IMR-90 (cell line): ENCODE results near the gene NDC80. TPM values are rescaled to one million over a fixed set of nuclear protein-coding genes. Genes with fewer than 3 reads are reported as not detected.

Experiments used
- ATAC-seq: fragments of 200-7000 bp; cut with Tn5 transposase; 2 replicates; pipeline ENCODE4 v1.9.1; 2020; ENCODE audit warnings: low read depth, mild to moderate bottlenecking, moderate library complexity
- BruUV-seq: library from RNA; stranded (reverse); fragments of 400-500 nt; replicated peaks from 2 replicates; lab custom pipeline; 2021; lab: Mats Ljungman, UMichigan
- CTCF ChIA-PET: fragments of 300-600 bp; formaldehyde crosslinking; extraction: SDS; loops from one replicate; lab custom pipeline; 2021; ENCODE audit warnings: antibody characterized with exemption; lab: Yijun Ruan, JAX
- POLR2A ChIA-PET: fragments of 300-600 bp; sonication (Branson Sonifier 250); formaldehyde crosslinking; loops from one replicate; lab custom pipeline; 2022; ENCODE audit warnings: antibody characterized with exemption; ENCODE audit not compliant: unreplicated experiment; lab: Charles Lee
- DNase-seq: peaks from one replicate; pipeline ENCODE4 v3.0.0; 2013
- H2AFZ ChIP-seq: replicated peaks from 2 replicates; pipeline ENCODE3; 2013; ENCODE audit warnings: low read length, mild to moderate bottlenecking; ENCODE audit not compliant: poor library complexity
- H2AK5ac ChIP-seq: 2 replicates; pipeline ENCODE4 v1.6.1; 2013; ENCODE audit warnings: low read depth, low read length, inconsistent platforms
- H2AK9ac ChIP-seq: replicated peaks from 2 replicates; pipeline ENCODE3; 2013; ENCODE audit warnings: mild to moderate bottlenecking, low read depth, low read length, moderate library complexity; ENCODE audit not compliant: poor library complexity
- H2BK120ac ChIP-seq: 2 replicates; pipeline ENCODE4 v1.6.1; 2013; ENCODE audit warnings: low read depth, low read length, inconsistent platforms
- H2BK15ac ChIP-seq: 3 replicates; pipeline ENCODE4 v1.6.1; 2013; ENCODE audit warnings: low read depth, low read length, inconsistent platforms
- H2BK20ac ChIP-seq: 2 replicates; pipeline ENCODE4 v1.6.1; 2013; ENCODE audit warnings: low read depth, mild to moderate bottlenecking, inconsistent platforms, low read length, moderate library complexity
- H2BK5ac ChIP-seq: 2 replicates; pipeline ENCODE4 v1.6.1; 2013; ENCODE audit warnings: mild to moderate bottlenecking, low read depth, low read length, inconsistent platforms; ENCODE audit not compliant: poor library complexity, severe bottlenecking
- H3K14ac ChIP-seq: replicated peaks from 2 replicates; pipeline ENCODE4 v1.6.1; 2013; ENCODE audit warnings: low read depth, low read length, inconsistent platforms
- H3K18ac ChIP-seq: 2 replicates; pipeline ENCODE4 v1.6.1; 2013; ENCODE audit warnings: low read depth, low read length, control low read depth
- H3K23ac ChIP-seq: 2 replicates; pipeline ENCODE4 v1.6.1; 2013; ENCODE audit warnings: low read depth, low read length, inconsistent platforms
- H3K27ac ChIP-seq: 2 replicates; pipeline ENCODE4 v1.5.1; 2013; ENCODE audit warnings: mild to moderate bottlenecking, control low read depth, low read length; ENCODE audit not compliant: insufficient read depth
- H3K27me3 ChIP-seq: 2 replicates; pipeline ENCODE4 v1.6.1; 2013; ENCODE audit warnings: low read length; ENCODE audit not compliant: control insufficient read depth, insufficient read depth
- H3K36me3 ChIP-seq: 2 replicates; pipeline ENCODE4 v1.6.1; 2013; ENCODE audit warnings: low read length, mixed read lengths; ENCODE audit not compliant: control insufficient read depth, insufficient read depth
- H3K4ac ChIP-seq: 2 replicates; pipeline ENCODE4 v1.6.1; 2013; ENCODE audit warnings: low read depth, low read length, inconsistent platforms
- H3K4me1 ChIP-seq: 2 replicates; pipeline ENCODE4 v1.6.1; 2013; ENCODE audit warnings: low read length, mixed read lengths; ENCODE audit not compliant: control insufficient read depth, insufficient read depth
- H3K4me2 ChIP-seq: 2 replicates; pipeline ENCODE4 v1.6.1; 2013; ENCODE audit warnings: low read depth, mild to moderate bottlenecking, control low read depth, low read length, moderate library complexity
- H3K4me3 ChIP-seq: 2 replicates; pipeline ENCODE4 v1.5.1; 2013; ENCODE audit warnings: low read depth, mild to moderate bottlenecking, control low read depth, low read length, moderate library complexity; ENCODE audit not compliant: insufficient read depth
- H3K56ac ChIP-seq: 2 replicates; pipeline ENCODE4 v1.6.1; 2013; ENCODE audit warnings: low read length, inconsistent platforms; ENCODE audit not compliant: insufficient read depth; ENCODE audit errors: extremely low read depth
- H3K79me1 ChIP-seq, 2 experiments: 2 replicates each; pipeline ENCODE4 v1.6.1; 2013; ENCODE audit warnings: low read length in 2 of 2, inconsistent platforms in 1 of 2, low read depth in 1 of 2
- H3K9ac ChIP-seq: 2 replicates; pipeline ENCODE4 v1.6.1; 2013; ENCODE audit warnings: low read depth, low read length, control low read depth
- H3K9me1 ChIP-seq: 2 replicates; pipeline ENCODE4 v1.6.1; 2013; ENCODE audit warnings: low read length, inconsistent platforms; ENCODE audit not compliant: insufficient read depth
- H3K9me3 ChIP-seq: 2 replicates; pipeline ENCODE4 v1.6.1; 2013; ENCODE audit warnings: low read length; ENCODE audit not compliant: control insufficient read depth, insufficient read depth
- H4K20me1 ChIP-seq: 2 replicates; pipeline ENCODE4 v1.6.1; 2013; ENCODE audit warnings: low read length, inconsistent platforms; ENCODE audit not compliant: insufficient read depth
- H4K5ac ChIP-seq: 2 replicates; pipeline ENCODE4 v1.6.1; 2013; ENCODE audit warnings: mild to moderate bottlenecking, low read depth, low read length, control low read depth
- H4K8ac ChIP-seq, 2 experiments: 2 replicates each; pipeline ENCODE4 v1.6.1; 2013; ENCODE audit warnings: low read depth in 2 of 2, low read length in 2 of 2, control low read depth in 1 of 2, inconsistent platforms in 1 of 2
- H4K91ac ChIP-seq: 2 replicates; pipeline ENCODE4 v1.6.1; 2013; ENCODE audit warnings: low read depth, low read length, inconsistent platforms; ENCODE audit not compliant: insufficient read depth
- BHLHE40 ChIP-seq: fragments of 150-350 bp; IDR thresholded peaks from 2 replicates; pipeline ENCODE4 v1.6.1; 2016; ENCODE audit warnings: mild to moderate bottlenecking, low read depth, low read length
- CEBPB ChIP-seq: IDR thresholded peaks from 2 replicates; pipeline ENCODE4 v1.6.1; 2012; ENCODE audit warnings: low read depth, low read length, improper control_type of control experiment
- CHD1 ChIP-seq: IDR thresholded peaks from 2 replicates; pipeline ENCODE4 v1.6.1; 2012; ENCODE audit warnings: low read depth, low read length, improper control_type of control experiment
- FOS ChIP-seq: fragments of 150-350 bp; IDR thresholded peaks from 2 replicates; pipeline ENCODE4 v1.6.1; 2016; ENCODE audit warnings: low read depth, low read length
- MAFK ChIP-seq: IDR thresholded peaks from 2 replicates; pipeline ENCODE4 v1.6.1; 2012; ENCODE audit warnings: low read depth, low read length, improper control_type of control experiment
- MAZ ChIP-seq: IDR thresholded peaks from 2 replicates; pipeline ENCODE4 v1.6.1; 2012; ENCODE audit warnings: low read depth, mild to moderate bottlenecking, low read length, improper control_type of control experiment, moderate library complexity, borderline replicate concordance
- MXI1 ChIP-seq: IDR thresholded peaks from 2 replicates; pipeline ENCODE4 v1.6.1; 2012; ENCODE audit warnings: low read depth, mild to moderate bottlenecking, low read length, moderate library complexity, borderline replicate concordance
- NFE2L2 ChIP-seq: fragments of 150-350 bp; IDR thresholded peaks from 2 replicates; pipeline ENCODE4 v1.6.1; 2016; ENCODE audit warnings: low read depth, mild to moderate bottlenecking, low read length
- POLR2A ChIP-seq: IDR thresholded peaks from 2 replicates; pipeline ENCODE4 v1.6.1; 2012; ENCODE audit warnings: mild to moderate bottlenecking, low read depth, low read length
- RAD21 ChIP-seq: IDR thresholded peaks from 2 replicates; pipeline ENCODE4 v1.6.1; 2012; ENCODE audit warnings: low read length, improper control_type of control experiment
- RCOR1 ChIP-seq: IDR thresholded peaks from 2 replicates; pipeline ENCODE4 v1.6.1; 2012; ENCODE audit warnings: mild to moderate bottlenecking, low read length, improper control_type of control experiment; ENCODE audit not compliant: insufficient replicate concordance
- RFX5 ChIP-seq: IDR thresholded peaks from 2 replicates; pipeline ENCODE4 v1.8.0; 2012; ENCODE audit warnings: low read depth, mild to moderate bottlenecking, low read length, moderate library complexity
- SMC3 ChIP-seq: fragments of 150-350 bp; IDR thresholded peaks from 2 replicates; pipeline ENCODE4 v1.6.1; 2016; ENCODE audit warnings: low read depth, mild to moderate bottlenecking, antibody characterized with exemption, low read length, moderate library complexity
- WGBS, 2 experiments: methylation state at CpG; one replicate each; pipeline versions ENCODE4 v1.1.5 to v1.1.7; 2013; ENCODE audit warnings: missing lambda C conversion rate in 2 of 2; ENCODE audit not compliant: insufficient read length in 1 of 2; ENCODE audit errors: extremely low coverage in 2 of 2; 5-methylcytosine and 5-hydroxymethylcytosine counted together
- dilution Hi-C: fragments of 300-500 bp; cut with HindIII; formaldehyde crosslinking; loops from one replicate; pipeline ENCODE4 v1.14.3; 2018; ENCODE audit warnings: low sequenced_read_pairs; ENCODE audit not compliant: unreplicated experiment
- in situ Hi-C: fragments of 300-500 bp; cut with MboI; formaldehyde crosslinking; loops from 3 replicates; pipeline ENCODE4 v1.14.3; 2019; ENCODE audit warnings: low sequenced_read_pairs, inconsistent platforms, mixed read lengths
- intact Hi-C: fragments of 100-400 bp; cut with micrococcal nuclease; formaldehyde crosslinking; loops from 2 replicates; pipeline ENCODE4 v1.10.0; 2022
- polyA plus RNA-seq, 3 experiments: library from polyadenylated mRNA; depleted of rRNA; stranded (reverse); fragments of >200 nt; gene quantifications; 2 replicates each; pipeline ENCODE4 v1.2.3, GENCODE V29; 2012; ENCODE audit warnings: low replicate concordance in 1 of 3
- total RNA-seq: library from RNA; depleted of rRNA; stranded (reverse); fragments of >200 nt; gene quantifications from 2 replicates; pipeline ENCODE4 v1.2.3, GENCODE V29; 2012
- TF ChIP-seq, protein P1 (sequence below): fragments of 150-350 bp; IDR thresholded peaks from 2 replicates; pipeline ENCODE4 v1.6.1; 2016; ENCODE audit warnings: low read depth, mild to moderate bottlenecking, low read length, moderate library complexity, borderline replicate concordance
- TF ChIP-seq, protein P2 (sequence below): fragments of 150-350 bp; IDR thresholded peaks from 2 replicates; pipeline ENCODE4 v1.6.1; 2017; ENCODE audit warnings: mild to moderate bottlenecking, antibody characterized with exemption, low read length, low read depth
- TF ChIP-seq, protein P3 (sequence below): conservative IDR thresholded peaks from 2 replicates; pipeline ENCODE4 v1.5.1; 2012; ENCODE audit warnings: mild to moderate bottlenecking, low read depth, low read length, improper control_type of control experiment

The NDC80 gene
- total and polyA plus RNA-seq, 2 of the 4 experiments (the other 2 are of a cell fraction), result 11.8 to 15.5 TPM

DNA sequence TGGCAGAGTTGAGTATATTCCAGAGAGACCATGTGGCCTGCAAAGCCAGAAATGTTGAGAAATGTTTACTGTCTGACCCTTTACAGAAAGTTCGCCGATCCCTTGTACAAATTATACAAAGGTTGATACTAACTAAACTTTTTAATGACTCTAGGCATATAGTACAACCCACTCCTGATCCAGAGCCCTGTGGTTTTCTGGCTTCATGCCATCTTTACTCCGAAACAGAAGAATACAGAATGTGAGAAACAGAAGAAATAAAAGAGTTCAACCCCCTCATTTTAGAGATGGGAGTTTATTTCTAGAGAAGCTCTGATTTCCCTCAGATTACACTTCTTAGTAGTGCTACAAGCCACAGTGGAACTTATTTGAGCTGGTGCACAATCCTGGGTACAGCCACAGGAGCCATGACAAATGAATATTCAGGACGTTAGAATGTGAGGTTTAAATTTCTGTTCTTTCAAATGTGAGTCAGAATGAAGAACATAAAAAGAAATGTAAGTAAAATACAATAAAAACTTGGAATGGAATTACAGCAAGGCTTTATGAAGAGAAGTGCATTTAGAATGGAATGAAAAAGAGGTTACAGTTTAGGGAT is 46.1 kb downstream of the NDC80 start:
- H2AFZ ChIP-seq, result no peak overlapping the region
- H4K8ac ChIP-seq, result no peak overlapping the region
- no peak overlapping the region for H3K23ac ChIP-seq
- no peak overlapping the region for H3K9ac ChIP-seq
- CTCF ChIA-PET, result interaction anchor here (0.6 kb wide), 1 partner anchor 38 kb away, joined by 3 read pairs; no protein-coding TSS in a partner anchor
- no peak for DNase-seq
- in situ Hi-C loops, result no loop called here
- no peak overlapping the region for H2BK5ac ChIP-seq
- peaks cover 2% of the 10 kb centered on the region for H3K36me3 ChIP-seq
- no peaks in the 10 kb centered on the region for H4K20me1 ChIP-seq
- no peak overlapping the region for H2AK5ac ChIP-seq
- BruUV-seq, result no TSS peak
- intact Hi-C loops, result no loop called here
- H3K56ac ChIP-seq, result no peak overlapping the region
- no peak overlapping the region for H3K27ac ChIP-seq
- H3K9me1 ChIP-seq, result no peaks in the 10 kb centered on the region
- no peak overlapping the region for H4K5ac ChIP-seq
- H3K4me1 ChIP-seq, result no peaks in the 10 kb centered on the region
- H3K9me3 ChIP-seq, result no peaks in the 10 kb centered on the region
- no peak overlapping the region for H2AK9ac ChIP-seq
- no peak overlapping the region for H3K14ac ChIP-seq
- POLR2A ChIA-PET, result no interaction called here
- no peak overlapping the region for H3K18ac ChIP-seq
- no peak overlapping the region for H2BK120ac ChIP-seq
- H3K79me1 ChIP-seq, result no peaks in the 10 kb centered on the region; a peak in 1 of 4 replicates
- H4K91ac ChIP-seq, result no peak overlapping the region
- TF ChIP-seq RAD21 (no peak), CEBPB (no peak), NFE2L2 (no peak), BHLHE40 (no peak), MAZ (no peak), FOS (no peak), MXI1 (no peak), SMC3 (no peak), MAFK (no peak), POLR2A (no peak), CHD1 (no peak), RCOR1 (no peak), RFX5 (no peak)
- TF ChIP-seq, protein P1, sequence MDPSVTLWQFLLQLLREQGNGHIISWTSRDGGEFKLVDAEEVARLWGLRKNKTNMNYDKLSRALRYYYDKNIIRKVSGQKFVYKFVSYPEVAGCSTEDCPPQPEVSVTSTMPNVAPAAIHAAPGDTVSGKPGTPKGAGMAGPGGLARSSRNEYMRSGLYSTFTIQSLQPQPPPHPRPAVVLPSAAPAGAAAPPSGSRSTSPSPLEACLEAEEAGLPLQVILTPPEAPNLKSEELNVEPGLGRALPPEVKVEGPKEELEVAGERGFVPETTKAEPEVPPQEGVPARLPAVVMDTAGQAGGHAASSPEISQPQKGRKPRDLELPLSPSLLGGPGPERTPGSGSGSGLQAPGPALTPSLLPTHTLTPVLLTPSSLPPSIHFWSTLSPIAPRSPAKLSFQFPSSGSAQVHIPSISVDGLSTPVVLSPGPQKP, result no peak
- TF ChIP-seq, protein P2, sequence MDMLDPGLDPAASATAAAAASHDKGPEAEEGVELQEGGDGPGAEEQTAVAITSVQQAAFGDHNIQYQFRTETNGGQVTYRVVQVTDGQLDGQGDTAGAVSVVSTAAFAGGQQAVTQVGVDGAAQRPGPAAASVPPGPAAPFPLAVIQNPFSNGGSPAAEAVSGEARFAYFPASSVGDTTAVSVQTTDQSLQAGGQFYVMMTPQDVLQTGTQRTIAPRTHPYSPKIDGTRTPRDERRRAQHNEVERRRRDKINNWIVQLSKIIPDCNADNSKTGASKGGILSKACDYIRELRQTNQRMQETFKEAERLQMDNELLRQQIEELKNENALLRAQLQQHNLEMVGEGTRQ, result no peak
- TF ChIP-seq, protein P3, sequence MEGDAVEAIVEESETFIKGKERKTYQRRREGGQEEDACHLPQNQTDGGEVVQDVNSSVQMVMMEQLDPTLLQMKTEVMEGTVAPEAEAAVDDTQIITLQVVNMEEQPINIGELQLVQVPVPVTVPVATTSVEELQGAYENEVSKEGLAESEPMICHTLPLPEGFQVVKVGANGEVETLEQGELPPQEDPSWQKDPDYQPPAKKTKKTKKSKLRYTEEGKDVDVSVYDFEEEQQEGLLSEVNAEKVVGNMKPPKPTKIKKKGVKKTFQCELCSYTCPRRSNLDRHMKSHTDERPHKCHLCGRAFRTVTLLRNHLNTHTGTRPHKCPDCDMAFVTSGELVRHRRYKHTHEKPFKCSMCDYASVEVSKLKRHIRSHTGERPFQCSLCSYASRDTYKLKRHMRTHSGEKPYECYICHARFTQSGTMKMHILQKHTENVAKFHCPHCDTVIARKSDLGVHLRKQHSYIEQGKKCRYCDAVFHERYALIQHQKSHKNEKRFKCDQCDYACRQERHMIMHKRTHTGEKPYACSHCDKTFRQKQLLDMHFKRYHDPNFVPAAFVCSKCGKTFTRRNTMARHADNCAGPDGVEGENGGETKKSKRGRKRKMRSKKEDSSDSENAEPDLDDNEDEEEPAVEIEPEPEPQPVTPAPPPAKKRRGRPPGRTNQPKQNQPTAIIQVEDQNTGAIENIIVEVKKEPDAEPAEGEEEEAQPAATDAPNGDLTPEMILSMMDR, result no peak
- H2BK15ac ChIP-seq, result no peak overlapping the region
- no peak overlapping the region for H3K4me2 ChIP-seq
- no CpG with 5 or more reads among the region's 4 CpGs for WGBS, 2 experiments
- no peak overlapping the region for H2BK20ac ChIP-seq
- H3K4me3 ChIP-seq, result no peak overlapping the region
- H3K4ac ChIP-seq, result no peak overlapping the region
- dilution Hi-C loops, result no loop called here
- H3K27me3 ChIP-seq, result no peaks in the 10 kb centered on the region
- peak; percentile 32; the same call in 1 of the 2 replicates for ATAC-seq
